ENCODE results near the gene ASMTL.
A peak's percentile ranks its signal among the peaks of the same experiment; 100 is the strongest.

GRCh38 chrX:1453395-1453783 is 680 bp upstream of the ASMTL start:
- TF ChIP-seq POLR2AphosphoS5 (IDR thresholded peaks at IDR 0.05) (peak in 2 of 3 donors; percentile 28 to 33), CTCF (IDR thresholded peaks at IDR 0.05) (no peak), POLR2A (IDR thresholded peaks at IDR 0.05) (peak; percentile 47), EP300 (IDR thresholded peaks at IDR 0.05; ENCODE audit: low read depth) (no peak)
